HepG2 (cell line): ENCODE data around the gene DNTTIP2. TPM values are rescaled to one million over a fixed set of nuclear protein-coding genes. Genes with fewer than 3 reads are reported as not detected.

ENCODE experiments used
- ATF4 ChIP-seq, 2 experiments: fragments of 450-650 bp in 1 of 2; sonication (generic) in 1 of 2; formaldehyde crosslinking; IDR thresholded peaks; 2 replicates each; pipeline versions ENCODE4 v1.5.0 to v1.8.0; 2020 to 2022; ENCODE audit warnings: mild to moderate bottlenecking in 1 of 2, missing genetic modification reagents in 1 of 2
- CBX2 ChIP-seq, 2 experiments: fragments of 200-600 bp in 1 of 2; sonication (generic); formaldehyde crosslinking in 1 of 2; IDR thresholded peaks; 2 replicates each; pipeline versions ENCODE4 v1.7.0 to v1.8.1; 2018 to 2022; ENCODE audit warnings: low read depth in 2 of 2, low read length in 1 of 2, mild to moderate bottlenecking in 1 of 2, missing genetic modification reagents in 1 of 2
- ETV5 ChIP-seq: IDR thresholded peaks from 2 replicates; pipeline ENCODE4 v1.6.1; 2018; ENCODE audit warnings: missing biosample characterization, missing genetic modification reagents, inconsistent platforms, borderline replicate concordance
- HOXA9 ChIP-seq: sonication (generic); formaldehyde crosslinking; IDR thresholded peaks from 2 replicates; pipeline ENCODE4 v1.8.1; 2022; ENCODE audit warnings: missing genetic modification reagents, mild to moderate bottlenecking, moderate library complexity, borderline replicate concordance
- JUND ChIP-seq: sonication (generic); formaldehyde crosslinking; IDR thresholded peaks from 2 replicates; pipeline ENCODE4 v1.8.0; 2022; ENCODE audit warnings: mild to moderate bottlenecking, missing genetic modification reagents
- MEIS2 ChIP-seq: sonication (generic); formaldehyde crosslinking; IDR thresholded peaks from 2 replicates; pipeline ENCODE4 v1.9.0; 2021; ENCODE audit warnings: mild to moderate bottlenecking, missing genetic modification reagents
- POLR2AphosphoS5 ChIP-seq: IDR thresholded peaks from 2 replicates; pipeline ENCODE4 v1.6.1; 2012; ENCODE audit warnings: low read depth, low read length
- RERE ChIP-seq: IDR thresholded peaks from 2 replicates; pipeline ENCODE4 v1.6.1; 2016; ENCODE audit warnings: low read depth, missing genetic modification reagents, missing compliant biosample characterization
- RFX1 ChIP-seq: fragments of 450-650 bp; IDR thresholded peaks from 2 replicates; pipeline ENCODE4 v1.6.1; 2017
- RORA ChIP-seq: sonication (generic); formaldehyde crosslinking; IDR thresholded peaks from 2 replicates; pipeline ENCODE4 v1.5.0; 2020; ENCODE audit warnings: mild to moderate bottlenecking, missing genetic modification reagents, moderate library complexity
- SP140L ChIP-seq: sonication (generic); formaldehyde crosslinking; IDR thresholded peaks from 2 replicates; pipeline ENCODE4 v1.4.0; 2020; ENCODE audit warnings: missing genetic modification reagents, borderline replicate concordance
- ZBTB1 ChIP-seq: sonication (generic); formaldehyde crosslinking; IDR thresholded peaks from 2 replicates; pipeline ENCODE4 v1.4.0; 2020; ENCODE audit warnings: missing genetic modification reagents, borderline replicate concordance
- ZFP37 ChIP-seq: sonication (generic); formaldehyde crosslinking; IDR thresholded peaks from 2 replicates; pipeline ENCODE4 v1.4.0; 2020; ENCODE audit warnings: missing genetic modification reagents, borderline replicate concordance
- ZFP90 ChIP-seq: sonication (generic); formaldehyde crosslinking; IDR thresholded peaks from 2 replicates; pipeline ENCODE4 v1.8.0; 2022; ENCODE audit warnings: missing genetic modification reagents, mild to moderate bottlenecking, inconsistent platforms, borderline replicate concordance
- ZNF180 ChIP-seq: sonication (generic); formaldehyde crosslinking; IDR thresholded peaks from 2 replicates; pipeline ENCODE4 v1.4.0; 2020; ENCODE audit warnings: low read depth, missing genetic modification reagents, borderline replicate concordance
- ZNF274 ChIP-seq: sonication (generic); formaldehyde crosslinking; IDR thresholded peaks from 2 replicates; pipeline ENCODE4 v1.5.1; 2020; ENCODE audit warnings: mild to moderate bottlenecking, missing genetic modification reagents
- ZNF547 ChIP-seq: sonication (generic); formaldehyde crosslinking; IDR thresholded peaks from 2 replicates; pipeline ENCODE4 v1.5.1; 2020; ENCODE audit warnings: mild to moderate bottlenecking, missing genetic modification reagents
- ZNF576 ChIP-seq: sonication (generic); formaldehyde crosslinking; IDR thresholded peaks from 2 replicates; pipeline ENCODE4 v1.4.0; 2020; ENCODE audit warnings: mild to moderate bottlenecking, missing genetic modification reagents
- ZNF577 ChIP-seq: sonication (generic); formaldehyde crosslinking; IDR thresholded peaks from 2 replicates; pipeline ENCODE4 v1.4.0; 2020; ENCODE audit warnings: mild to moderate bottlenecking, low read depth, missing genetic modification reagents, borderline replicate concordance
- ZNF766 ChIP-seq: sonication (generic); formaldehyde crosslinking; IDR thresholded peaks from 2 replicates; pipeline ENCODE4 v1.5.0; 2020; ENCODE audit warnings: missing genetic modification reagents, borderline replicate concordance
- polyA plus RNA-seq, 8 experiments: library from polyadenylated mRNA; depleted of rRNA in 3 of 8; stranded (reverse) in 7 of 8; unstranded in 1 of 8; fragments of >200 nt; fragmentation: Illumina TruSeq in 4 of 8; extraction: Trizol in 4 of 8; gene quantifications; 2 replicates each; pipeline versions ENCODE4 v1.2.1 to v1.2.3, GENCODE V29; 2011 to 2016; ENCODE audit warnings: low read depth in 4 of 8, missing spikeins in 1 of 8, mixed read lengths in 1 of 8; ENCODE audit not compliant: insufficient read depth in 1 of 8
- total RNA-seq, 5 experiments: library from RNA; depleted of rRNA; stranded (reverse); fragments of >200 nt; fragmentation: Illumina TruSeq; extraction: Trizol; gene quantifications; 2 replicates each; pipeline ENCODE4 v1.2.3, GENCODE V29; 2016; ENCODE audit warnings: low read depth in 1 of 5

The DNTTIP2 gene
- total and polyA plus RNA-seq, 2 of the 13 experiments (the other 11 are each of a cell fraction or from before 2014, with no cell fraction given) = 11.4 to 63.3 TPM

DNA sequence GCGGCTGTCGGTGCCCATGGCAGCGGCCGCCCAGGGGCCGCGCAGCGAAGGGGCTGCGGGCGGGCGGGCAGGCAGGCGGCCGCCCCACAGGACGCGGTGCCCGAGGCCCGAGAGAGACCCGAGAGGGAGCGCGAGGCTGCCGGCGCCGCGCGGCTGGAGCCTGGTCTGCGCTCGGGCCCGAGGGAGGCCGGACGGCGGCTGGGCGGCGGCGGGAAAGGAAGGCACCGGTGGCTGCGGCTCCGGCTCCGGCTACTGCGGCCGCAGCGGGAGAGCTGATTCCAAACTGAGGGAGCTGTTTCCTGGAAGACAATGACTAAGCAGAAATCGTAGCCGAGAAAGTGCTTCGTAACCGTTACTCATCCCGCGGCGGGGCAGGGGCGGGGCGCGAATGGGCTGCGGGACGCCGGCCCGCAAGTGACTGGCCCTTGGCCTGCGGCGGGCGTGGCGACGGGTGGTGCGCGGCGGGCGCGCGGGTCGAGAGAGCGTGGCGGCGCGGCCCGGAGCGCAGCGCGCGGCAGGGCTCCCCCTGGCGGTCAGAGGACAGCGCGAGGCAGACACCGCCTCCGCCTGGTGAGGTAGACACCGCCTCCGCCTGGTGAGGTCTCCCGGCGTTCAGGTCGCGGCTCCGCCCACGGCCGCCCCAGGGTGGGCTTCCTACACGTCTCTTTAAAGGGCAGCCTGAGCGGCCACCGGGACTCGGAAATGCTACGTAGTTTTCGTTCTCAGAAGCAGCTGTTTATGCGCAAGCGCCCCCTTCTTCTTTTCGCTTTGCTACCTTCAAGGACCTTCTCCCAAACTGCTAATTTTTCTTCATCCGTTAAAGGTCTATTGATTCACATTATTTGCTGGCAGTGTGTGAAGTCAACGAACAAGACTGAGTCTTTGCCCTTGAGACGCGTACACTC is 30.4 kb upstream of the DNTTIP2 start, which contains the start of gene GCLM (continued):
- TF ChIP-seq ZNF180 (CRISPR knock-in tag) (no peak), HOXA9 (CRISPR knock-in tag) (no peak), ZNF576 (CRISPR knock-in tag) (no peak), ZNF547 (CRISPR knock-in tag) (no peak), MEIS2 (peak; percentile 75; the same call in 1 of the 2 replicates), ZNF766 (CRISPR knock-in tag) (0 out of 2 replicates have a peak, but pooled peaks have one; percentile 69), SP140L (CRISPR knock-in tag) (no peak), ZBTB1 (CRISPR knock-in tag) (peak; percentile 97), ETV5 (CRISPR knock-in tag) (0 out of 2 replicates have a peak, but pooled peaks have one; percentile 13), CBX2 (IDR thresholded peaks at IDR 0.05; ENCODE audit: low read depth, low read length) (no peak), CBX2 (CRISPR knock-in tag; IDR thresholded peaks at IDR 0.05; ENCODE audit: low read depth) (0 out of 2 replicates have a peak, but pooled peaks have one; percentile 57), ZNF274 (CRISPR knock-in tag) (no peak), JUND (CRISPR knock-in tag) (0 out of 2 replicates have a peak, but pooled peaks have one; percentile 19), ZFP90 (no peak; the same call in 1 of the 2 replicates), POLR2AphosphoS5 (peak; percentile 21; the same call in 1 of the 2 replicates), RERE (no peak), ATF4 (CRISPR knock-in tag; IDR thresholded peaks at IDR 0.05) (peak in 1 of 2 experiments; percentile 28; a peak in 1 of 4 replicates), ZFP37 (CRISPR knock-in tag) (no peak), ZNF577 (no peak), RORA (no peak), RFX1 (no peak)
